H4 (cell line): ENCODE results near the gene ANXA6. TPM values are rescaled to one million over a fixed set of nuclear protein-coding genes. Genes with fewer than 3 reads are reported as not detected.

Experiments used
- DNase-seq: peaks from one replicate; pipeline ENCODE4 v3.0.0-alpha.2; 2015; ENCODE audit warnings: low spot score
- total RNA-seq: library from RNA; depleted of rRNA; stranded (reverse); fragments of >200 nt; shearing (Covaris generic); gene quantifications from 2 replicates; pipeline ENCODE4 v1.2.3, GENCODE V29; 2014

ANXA6 gene
- total RNA-seq, 1 experiment from 2014 or later = 131 TPM

DNA sequence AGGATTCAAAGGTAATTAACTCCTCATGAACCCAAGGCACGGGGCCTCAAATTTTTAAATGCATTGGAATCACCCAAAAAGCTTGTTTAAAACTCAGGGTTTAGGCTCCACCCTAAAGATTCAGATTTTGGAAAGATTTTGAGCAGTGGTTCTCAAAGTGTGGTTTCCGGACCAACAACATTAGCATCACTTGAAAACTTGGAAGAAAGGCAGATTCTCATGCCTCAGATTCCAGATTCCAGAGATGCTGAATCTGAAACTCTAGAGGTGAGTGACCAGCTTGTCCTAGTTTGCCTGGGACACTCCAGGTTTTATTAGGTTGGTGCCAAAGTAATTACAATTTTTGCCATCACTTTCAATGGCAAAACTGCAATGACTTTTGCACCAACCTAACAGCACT is 52.0 kb downstream of the ANXA6 start:
- DNase-seq = no peak

DNA sequence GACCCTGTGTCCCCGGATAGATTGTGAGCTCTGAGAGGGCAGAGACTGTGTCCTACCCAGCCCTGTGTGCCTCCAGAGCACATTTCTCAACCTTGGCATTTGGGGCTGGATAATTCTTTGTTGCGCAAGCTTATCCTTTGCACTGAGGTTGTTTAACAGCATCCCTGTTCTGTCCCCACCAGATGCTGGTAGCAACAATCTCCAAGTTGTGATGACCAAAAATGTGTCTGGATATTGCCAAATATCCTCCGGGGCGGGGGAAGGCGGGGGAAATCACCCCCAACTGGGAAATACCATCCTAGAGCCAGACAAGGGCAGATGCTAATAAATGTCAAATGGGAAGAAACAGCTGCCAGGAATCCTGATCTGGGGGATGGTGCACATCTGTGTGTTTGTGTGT is 52.8 kb downstream of the ANXA6 start:
- no peak for DNase-seq

DNA sequence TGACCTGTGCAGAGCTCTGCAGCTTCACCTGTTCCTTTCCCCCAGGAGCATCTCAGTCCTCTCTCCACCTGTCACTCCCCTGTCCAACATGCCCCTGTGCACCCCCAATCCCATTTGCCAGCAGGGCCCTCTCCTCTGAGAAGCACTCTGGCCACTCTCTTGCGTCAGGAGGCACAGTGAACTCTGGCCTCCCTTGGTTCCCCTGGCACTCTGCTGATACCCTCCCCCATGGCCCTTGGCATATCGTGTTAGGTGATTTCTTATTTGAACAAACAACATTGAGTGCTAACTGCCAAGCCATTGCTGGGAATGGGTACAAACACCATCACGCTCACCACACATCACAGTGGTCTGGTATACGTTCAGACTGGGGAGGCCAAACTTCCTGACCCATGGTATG is 55.8 kb downstream of the ANXA6 start:
- DNase-seq = no peak

DNA sequence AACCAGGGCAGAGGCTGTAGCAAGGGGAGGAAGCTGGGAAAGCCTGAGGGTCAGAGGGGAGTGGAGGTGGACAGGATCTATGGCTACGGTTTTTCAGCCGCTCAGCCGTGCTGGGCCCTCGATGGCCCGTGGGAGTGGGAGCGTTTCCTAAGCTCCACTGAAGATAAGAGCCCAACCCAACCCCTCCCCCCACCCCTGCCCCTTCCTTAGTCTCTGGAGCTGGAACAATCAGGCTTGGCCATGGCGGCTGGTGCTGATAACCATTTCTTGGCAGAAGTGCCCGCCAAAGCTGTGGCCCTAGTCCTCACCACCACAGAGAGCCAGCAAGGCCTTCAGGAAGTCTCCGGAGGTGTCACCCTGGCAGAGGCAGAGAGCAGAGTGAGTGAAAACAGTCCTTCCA is 56.4 kb downstream of the ANXA6 start:
- no peak for DNase-seq

DNA sequence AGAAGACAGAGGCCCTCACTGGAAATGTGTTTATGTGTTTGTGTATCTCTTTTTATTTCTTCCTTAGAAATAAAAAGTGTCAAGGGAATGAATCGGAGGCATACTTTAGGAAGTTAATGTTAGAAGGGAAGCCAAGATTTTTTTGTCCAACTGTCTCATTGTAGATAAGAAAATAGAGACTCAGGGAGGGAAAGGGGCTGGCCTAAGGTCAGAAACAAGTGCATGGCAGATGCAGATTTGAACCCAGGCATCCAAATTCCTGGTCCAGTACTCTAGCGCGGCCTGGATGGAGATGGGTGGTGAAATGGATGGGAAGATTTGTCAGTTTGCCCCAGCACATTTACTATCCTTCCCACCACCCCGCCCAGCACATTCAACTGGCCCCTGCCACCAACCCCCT is 56.9 kb downstream of the ANXA6 start:
- DNase-seq = no peak

DNA sequence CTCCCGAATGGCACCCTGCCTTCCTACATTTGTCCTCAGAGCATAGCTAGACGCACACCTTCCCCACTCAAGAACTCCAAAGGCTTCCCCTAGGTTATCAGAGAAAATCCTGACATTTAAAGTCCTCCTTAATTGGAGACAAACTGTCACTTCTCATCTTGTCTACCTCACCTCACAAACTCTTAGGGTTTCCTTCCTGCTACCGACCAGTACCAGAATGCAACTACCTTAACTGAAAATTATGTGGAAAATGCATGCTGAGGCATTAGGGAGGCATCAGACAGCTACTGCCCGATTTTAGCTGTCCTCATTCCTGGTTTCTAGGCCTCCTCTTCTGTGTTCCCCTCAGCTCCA is 58.8 kb downstream of the ANXA6 start:
- no peak for DNase-seq

DNA sequence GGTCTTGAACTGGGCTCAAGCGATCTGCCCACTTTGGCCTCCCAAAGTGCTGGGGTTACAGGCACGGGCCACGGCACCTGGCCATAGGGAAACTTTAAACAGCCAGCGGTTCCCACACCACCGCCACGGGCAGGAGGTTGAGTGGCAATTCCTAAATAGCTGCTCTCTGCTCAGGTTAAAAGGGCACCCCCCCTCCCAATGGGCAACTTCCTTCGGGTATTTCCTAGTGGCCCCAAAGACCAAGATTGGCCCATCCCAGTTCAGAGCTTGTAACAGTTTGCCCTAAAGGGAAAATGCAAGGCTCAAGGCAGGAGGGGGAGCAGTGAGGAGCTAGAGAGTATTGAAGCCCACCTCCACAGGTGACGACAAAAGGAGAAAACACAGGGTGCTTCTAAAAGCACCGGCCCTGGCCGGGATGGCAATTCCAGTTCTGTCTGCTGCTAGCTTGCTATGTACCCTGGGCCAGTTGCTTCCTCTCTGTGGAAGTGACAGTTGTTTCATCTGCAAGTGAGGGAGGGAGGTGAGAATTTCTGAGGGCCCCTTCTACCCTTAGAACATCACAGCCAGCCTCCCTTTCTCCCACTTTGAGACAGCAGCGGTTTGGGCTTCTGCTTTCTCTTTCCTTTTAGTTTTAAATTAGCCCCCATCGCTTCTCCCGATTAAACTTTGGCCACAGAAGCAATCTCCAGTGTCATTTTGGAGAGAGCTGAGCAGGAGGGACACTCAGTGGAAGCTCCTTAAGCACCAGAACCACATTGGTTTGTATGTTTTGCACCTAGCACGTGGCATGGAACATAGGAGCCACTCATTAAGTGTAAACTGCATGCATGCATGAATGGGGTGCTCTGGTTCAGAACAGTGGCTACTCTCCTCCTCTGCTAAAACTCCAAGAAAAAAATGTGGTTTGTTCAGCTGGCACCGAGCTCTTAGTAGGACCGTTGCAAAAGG is 59.5 kb downstream of the ANXA6 start:
- no peak for DNase-seq

DNA sequence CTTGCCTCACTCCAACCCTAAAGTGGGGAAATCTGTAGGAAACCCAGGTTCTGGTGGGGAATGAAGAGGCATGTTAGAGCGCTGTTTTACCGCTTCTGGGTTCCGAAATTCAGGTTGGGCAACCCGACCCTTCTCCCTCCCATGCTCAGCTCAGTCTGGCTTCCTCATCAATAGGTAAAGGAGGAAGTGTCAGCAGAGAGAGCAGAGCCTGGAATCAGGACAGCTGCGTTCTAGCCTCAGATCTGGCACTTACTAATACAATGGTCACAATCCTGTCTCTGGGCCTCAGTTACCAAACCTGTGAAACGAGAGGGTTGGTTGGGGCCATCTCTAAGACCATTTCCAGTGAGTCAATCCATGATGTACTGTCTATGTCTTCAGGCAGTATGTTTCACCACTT is 60.5 kb downstream of the ANXA6 start:
- no peak for DNase-seq

DNA sequence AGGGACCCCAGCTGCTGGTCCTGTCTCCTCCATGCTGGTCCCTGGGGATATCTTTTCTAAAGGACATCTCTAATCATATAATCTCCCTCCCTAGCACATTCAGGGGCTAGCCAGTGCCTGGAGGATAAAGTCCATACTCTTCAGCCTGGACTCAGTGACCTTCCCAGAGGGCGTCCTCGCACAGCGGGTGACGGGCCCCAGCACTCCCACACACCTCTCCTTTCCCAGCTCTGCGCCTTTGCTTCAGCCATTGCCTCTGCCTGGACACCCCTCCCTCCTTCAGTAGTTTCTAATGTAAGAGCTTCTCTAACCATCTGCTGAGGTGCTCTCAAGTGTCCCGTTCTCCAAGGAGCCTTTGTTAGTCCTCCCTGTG is 61.6 kb downstream of the ANXA6 start:
- no peak for DNase-seq

DNA sequence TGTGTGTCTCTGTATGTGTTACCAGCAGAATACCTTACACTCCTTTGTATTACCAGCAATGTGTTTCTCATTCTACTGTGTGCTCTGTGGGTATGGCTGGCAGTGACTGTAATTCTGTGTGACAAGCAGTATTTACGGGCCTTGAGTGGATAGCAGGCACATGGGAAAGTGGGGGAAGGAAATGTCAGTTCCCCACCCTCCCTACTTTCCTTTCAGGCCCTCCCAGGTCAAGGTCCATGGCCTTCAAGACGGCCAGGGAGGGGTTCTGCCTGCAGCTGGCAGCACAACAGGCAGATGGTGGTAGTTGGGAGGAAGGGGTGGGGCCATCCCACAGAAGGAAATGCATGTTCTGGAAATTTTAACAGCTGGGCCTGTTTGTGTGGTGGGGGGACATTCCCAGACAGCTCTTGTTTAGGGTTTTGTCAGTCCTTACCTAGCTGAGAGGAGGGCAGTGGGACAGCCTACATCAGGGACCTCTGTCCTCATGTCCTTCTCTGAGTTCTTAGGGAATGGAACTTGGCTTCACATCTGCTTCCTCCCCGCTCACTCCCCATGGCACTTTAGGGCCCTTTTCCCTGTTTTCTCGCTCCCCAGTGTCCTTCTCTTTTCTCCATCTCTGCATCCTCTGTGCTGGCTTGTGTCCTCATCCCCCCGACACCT is 62.1 kb downstream of the ANXA6 start:
- no peak for DNase-seq

DNA sequence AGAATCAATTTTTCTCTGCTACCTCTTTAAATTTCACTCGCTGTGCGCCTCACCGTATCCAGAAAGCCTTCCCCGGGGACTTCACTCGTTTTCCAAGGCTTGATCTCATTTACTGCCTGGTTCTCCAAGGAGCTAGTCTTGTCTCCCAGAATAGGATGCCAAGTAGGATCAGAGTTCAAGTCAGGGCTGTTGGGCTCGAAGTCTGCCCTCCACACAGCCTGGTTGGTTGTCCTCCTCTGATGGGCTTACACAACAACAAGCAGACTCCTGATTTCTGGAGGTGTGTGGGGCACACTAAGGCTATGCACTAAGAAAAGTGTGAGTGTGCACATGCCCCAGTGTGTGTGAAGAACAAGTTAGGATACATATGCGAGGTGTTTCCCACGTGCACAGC is 62.7 kb downstream of the ANXA6 start:
- no peak for DNase-seq

DNA sequence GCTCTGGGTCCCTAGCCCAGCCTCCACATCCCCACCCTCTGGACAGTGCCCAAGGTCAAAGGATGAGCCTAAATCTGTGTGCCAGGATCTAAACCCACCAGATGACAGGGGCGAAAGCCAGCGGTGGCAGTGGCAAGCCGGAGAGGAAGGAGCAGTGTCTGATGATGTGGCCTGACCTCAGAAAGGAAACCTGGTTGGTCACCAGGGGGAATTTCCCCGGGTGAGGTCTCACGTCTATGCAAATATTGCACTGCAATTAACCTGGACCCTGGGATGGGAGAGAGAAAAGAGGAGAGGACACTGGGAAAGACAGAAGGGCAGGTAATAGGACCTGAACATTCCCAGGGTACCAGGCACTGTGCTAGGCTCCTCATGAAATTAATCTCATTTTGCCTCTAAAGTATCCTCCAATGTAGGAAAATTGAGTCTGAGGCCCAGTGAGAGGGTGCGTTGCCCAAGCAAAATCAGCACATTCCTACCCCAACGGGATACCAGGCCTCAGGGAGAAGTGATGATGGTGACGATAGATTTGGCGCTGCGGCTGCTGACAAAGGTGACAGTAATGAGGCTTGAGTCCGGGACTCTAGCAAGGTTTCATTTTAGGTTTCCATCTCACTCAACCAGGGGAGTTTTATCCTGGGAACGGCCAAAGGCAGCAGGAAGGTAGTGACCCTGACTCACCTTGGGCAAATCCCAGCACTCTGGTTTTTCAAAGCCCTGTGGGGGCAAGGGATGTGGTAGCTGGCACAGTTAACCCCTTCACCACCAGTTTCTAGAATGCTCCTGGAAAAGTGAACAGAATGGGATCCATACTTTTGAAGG is 63.3 kb downstream of the ANXA6 start:
- no peak for DNase-seq

DNA sequence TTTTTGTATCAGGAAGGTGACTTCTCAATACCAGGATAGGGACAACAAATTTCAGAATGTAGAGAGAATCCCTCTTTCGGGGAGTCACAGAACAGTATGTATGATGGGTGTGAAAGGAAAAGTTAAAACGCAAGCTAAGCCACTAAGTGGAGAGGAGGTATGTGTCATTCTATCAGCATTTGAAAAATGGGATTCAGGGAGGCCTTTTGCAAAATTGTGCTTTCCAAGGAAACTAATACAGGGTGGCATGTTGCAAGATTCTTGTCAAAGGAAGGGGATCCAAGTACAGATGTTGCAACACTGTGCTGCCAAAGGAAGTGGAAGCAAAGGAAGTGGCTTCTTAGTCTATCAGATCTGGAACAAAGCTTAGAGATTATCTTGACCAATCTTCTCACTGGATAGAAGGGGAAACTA is 64.1 kb downstream of the ANXA6 start:
- DNase-seq = peak; percentile 89

DNA sequence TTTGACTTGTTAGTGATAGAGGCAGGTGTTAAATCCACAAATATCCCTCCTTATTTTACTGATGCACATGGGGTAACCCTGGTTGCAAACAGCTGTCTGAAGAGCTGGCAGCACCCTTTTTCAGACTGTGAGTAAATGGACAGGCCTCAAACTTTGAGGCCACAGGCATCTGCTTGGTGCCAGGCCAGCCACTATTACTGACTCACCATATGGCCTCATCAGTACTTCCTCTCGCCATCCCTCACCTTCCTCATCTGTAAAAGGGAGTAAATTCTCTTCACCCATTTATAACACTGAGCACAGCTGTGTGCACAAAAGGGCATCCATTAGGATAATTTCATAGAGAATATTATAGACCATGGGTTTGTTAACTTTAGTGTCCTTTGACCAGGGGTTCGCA is 64.8 kb downstream of the ANXA6 start:
- peak; percentile 70 for DNase-seq

DNA sequence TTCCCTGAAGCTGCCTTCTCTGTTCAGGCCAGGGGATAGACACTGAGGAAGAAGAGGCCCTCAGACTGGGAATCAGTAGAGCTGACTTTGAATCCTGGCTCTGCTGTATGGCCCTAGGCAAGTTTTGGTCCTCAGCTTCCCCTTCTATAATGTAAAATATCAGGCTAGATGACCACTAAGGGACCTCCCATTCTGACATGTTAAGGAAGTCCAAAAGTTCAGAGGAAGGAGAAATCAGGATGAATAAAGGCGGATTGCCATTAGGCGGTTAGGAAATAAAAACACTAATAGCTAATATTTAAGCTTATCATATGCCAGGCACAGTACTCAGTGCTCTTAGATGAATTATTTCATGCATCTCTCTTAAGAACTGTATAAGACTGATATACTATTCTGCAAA is 67.9 kb downstream of the ANXA6 start:
- DNase-seq = no peak

DNA sequence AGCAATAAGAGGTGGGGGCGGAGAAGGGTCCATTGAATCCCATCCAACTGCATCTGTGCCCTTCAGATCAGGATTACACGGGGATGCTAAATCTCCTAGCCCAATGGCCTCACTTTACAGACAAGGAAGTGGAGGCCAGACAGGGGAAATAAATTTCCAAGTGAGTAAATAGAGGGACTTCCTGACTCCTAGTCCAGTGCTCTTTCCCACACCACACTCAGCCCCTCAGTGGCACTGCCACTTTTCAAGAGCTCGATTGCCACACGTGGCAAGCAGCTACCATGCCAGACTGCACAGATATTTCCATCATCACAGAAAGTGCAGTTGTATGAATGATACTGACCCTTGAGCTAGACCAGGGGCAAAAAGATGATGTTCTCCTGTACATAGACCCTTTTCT is 68.6 kb downstream of the ANXA6 start:
- DNase-seq = no peak

DNA sequence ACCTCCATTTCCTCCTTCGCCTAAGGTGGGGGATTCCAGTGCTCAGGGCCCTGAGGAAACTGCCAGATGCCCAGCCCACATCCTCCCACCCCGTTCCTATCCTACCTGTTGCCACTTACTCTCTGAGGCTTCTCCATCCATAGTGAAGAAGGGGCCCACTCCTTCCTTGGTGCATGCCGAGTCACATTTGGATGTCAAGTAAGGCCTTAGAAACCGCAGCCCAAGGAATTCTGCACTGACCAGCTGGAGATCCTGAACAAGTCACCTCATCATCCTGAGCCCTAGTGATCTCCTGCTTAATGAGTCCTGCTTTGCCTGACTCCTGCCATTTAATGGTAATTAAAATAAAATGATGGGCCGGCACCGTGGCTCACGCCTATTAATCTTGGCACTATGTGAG is 70.1 kb downstream of the ANXA6 start:
- DNase-seq = no peak

DNA sequence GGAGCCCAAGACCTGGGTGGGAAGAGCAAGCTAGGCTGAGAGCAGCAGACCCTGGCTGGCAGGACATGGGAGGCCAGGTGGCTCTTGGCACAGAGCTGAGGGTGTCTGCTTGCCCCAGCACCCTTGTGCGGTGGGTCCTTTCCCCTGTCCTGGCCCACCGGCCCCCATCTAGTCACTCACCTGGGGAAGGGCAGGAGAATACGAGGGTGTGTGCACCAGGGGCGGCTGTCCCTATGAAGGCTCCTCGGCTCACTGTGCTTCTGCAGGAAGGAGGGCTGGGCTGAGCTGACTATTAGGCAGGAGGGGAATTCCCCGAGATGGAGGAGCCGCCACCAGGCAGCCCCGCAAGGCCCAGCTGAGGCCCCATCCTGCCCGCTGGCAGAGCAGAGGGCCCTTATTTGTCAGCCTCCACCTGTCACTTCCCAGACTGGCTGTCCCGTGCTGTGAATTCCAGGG is 70.6 kb downstream of the ANXA6 start:
- DNase-seq = no peak

DNA sequence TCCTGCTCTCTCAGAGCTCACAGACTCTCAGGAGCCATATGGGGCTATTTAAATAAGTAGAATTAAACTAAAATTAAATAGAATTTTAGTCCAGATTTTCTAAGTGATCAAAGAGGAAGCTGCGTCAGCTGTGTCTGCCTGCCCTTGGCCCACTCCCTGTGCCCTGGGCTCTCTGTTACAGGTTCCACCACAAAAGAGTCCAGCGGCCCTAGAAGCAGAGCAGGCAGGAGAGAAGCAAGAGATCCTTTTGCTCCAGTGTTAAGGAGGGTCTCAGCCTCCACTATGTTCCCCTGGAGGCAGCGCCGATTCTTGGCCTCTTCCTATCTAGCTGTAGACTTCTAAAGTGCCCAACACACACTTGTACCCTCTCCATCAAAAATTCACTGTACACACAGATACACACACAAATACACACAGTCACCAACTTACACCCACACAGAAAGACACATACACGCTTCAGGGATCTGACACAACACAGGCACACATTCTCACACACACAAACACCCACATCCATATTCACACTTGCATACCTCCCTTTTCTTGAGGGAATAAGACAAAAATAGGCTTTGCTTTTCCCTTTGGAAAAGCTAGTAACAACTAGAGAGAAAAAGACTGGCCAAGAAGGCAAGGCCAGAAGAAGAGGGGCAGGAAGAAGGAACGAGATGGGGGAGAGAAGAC is 71.2 kb downstream of the ANXA6 start:
- DNase-seq = no peak

DNA sequence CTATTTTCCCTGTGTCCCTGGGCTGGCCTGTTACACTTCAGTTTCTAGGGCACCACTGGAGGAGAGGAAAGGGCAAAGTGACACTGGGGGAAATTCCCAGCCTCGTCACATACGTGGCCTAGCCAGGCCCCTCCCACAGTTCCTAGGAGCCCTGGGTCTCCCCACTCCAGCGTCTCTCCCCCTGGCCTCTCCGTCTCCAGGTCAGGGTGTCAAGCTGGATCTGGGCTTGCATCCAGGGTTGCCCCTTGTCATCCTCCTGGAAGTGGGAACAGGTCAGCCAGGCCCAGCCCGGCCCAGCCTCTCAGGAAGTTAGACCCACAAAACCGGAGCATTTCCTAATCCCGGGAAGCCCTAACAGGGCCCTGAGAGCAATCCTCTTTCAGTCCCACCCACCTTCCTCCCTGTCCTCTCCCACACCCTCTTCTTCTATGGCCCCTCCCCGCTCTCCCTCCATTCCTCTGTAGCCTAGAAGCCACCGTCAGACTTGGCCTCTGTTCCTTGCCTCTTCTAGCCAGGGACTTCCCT is 72.0 kb downstream of the ANXA6 start:
- DNase-seq = no peak

DNA sequence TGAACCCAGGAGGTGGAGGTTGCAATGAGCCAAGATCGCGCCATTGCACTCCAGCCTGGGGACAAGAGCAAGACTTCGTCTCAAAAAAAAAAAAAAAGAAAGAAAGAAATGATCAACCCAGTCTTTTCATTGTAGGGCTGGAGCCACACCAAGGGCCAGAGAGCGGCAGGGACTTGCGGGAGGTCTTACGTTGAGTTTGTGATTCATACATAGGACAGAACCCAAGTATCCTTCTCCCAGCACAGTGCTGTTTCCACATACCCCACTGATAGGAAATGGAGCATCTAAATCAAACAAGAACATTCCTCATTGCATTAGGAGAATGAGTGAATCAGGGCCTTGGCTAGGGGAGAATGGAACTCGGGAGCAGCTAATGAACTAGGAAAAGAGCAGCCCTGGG is 73.2 kb downstream of the ANXA6 start:
- DNase-seq = no peak
